ENCODE data around the gene SYNDIG1L.

GRCh38 chr14:74459976-74460375 lies 34.0 kb upstream of the SYNDIG1L start:
- TF ChIP-seq CTCF (conservative IDR thresholded peaks at IDR 0.05; ENCODE audit: low read length) = no peak
- TF ChIP-seq EZH2phosphoT487 (IDR thresholded peaks at IDR 0.05; ENCODE audit: borderline replicate concordance) = no peak

All from Loucy (cell line).